Mesenchymal stem cell (in vitro differentiated cells and primary cell): ENCODE measurements around the gene F13A1.

ENCODE experiments used
- DNase-seq: peaks from one replicate; pipeline ENCODE4 v3.0.0-alpha.2; 2013
- H2AFZ ChIP-seq: one replicate; pipeline ENCODE4 v1.6.1; 2013; ENCODE audit warnings: low read depth, mild to moderate bottlenecking, control low read depth, inconsistent platforms, low read length, moderate library complexity
- H2AK5ac ChIP-seq: 2 replicates; pipeline ENCODE4 v1.6.1; 2013; ENCODE audit warnings: low read length, moderate library complexity, mild to moderate bottlenecking, inconsistent platforms; ENCODE audit not compliant: severe bottlenecking
- H2BK120ac ChIP-seq: one replicate; pipeline ENCODE4 v1.6.1; 2013; ENCODE audit warnings: low read depth, mild to moderate bottlenecking, inconsistent platforms, low read length, moderate library complexity
- H2BK12ac ChIP-seq, 2 experiments: one replicate each; pipeline ENCODE4 v1.6.1; 2013; ENCODE audit warnings: inconsistent platforms in 2 of 2, low read length in 2 of 2, mild to moderate bottlenecking in 2 of 2, moderate library complexity in 2 of 2, control low read depth in 1 of 2
- H2BK15ac ChIP-seq: one replicate; pipeline ENCODE4 v1.6.1; 2013; ENCODE audit warnings: mild to moderate bottlenecking, low read depth, inconsistent platforms; ENCODE audit not compliant: poor library complexity, severe bottlenecking
- H2BK5ac ChIP-seq: 2 replicates; pipeline ENCODE4 v1.6.1; 2013; ENCODE audit warnings: low read depth, mild to moderate bottlenecking, low read length, control low read depth, inconsistent platforms; ENCODE audit not compliant: poor library complexity, severe bottlenecking
- H3K14ac ChIP-seq, 2 experiments: one replicate each; pipeline ENCODE4 v1.6.1; 2013; ENCODE audit warnings: inconsistent platforms in 2 of 2, low read length in 2 of 2, control low read depth in 1 of 2, mild to moderate bottlenecking in 1 of 2, moderate library complexity in 1 of 2
- H3K18ac ChIP-seq, 2 experiments: one replicate each; pipeline ENCODE4 v1.6.1; 2013; ENCODE audit warnings: inconsistent platforms in 2 of 2, low read length in 2 of 2, control low read depth in 1 of 2, low read depth in 1 of 2, mild to moderate bottlenecking in 1 of 2
- H3K23ac ChIP-seq, 2 experiments: one replicate each; pipeline ENCODE4 v1.6.1; 2013; ENCODE audit warnings: inconsistent platforms in 2 of 2, low read length in 2 of 2, mild to moderate bottlenecking in 2 of 2, moderate library complexity in 2 of 2, control low read depth in 1 of 2
- H3K27ac ChIP-seq: 2 replicates; pipeline ENCODE4 v1.5.1; 2013; ENCODE audit warnings: mild to moderate bottlenecking, moderate library complexity, low read length, control low read depth, inconsistent platforms; ENCODE audit not compliant: poor library complexity, severe bottlenecking
- H3K27me3 ChIP-seq, 2 experiments: 2 replicates each; pipeline versions ENCODE4 v1.6.1 to v1.7.0; 2013; ENCODE audit warnings: low read length in 2 of 2, mild to moderate bottlenecking in 2 of 2, moderate library complexity in 2 of 2, control low read depth in 1 of 2, inconsistent platforms in 1 of 2; ENCODE audit not compliant: control insufficient read depth in 1 of 2, insufficient read depth in 1 of 2
- H3K36me3 ChIP-seq, 2 experiments: 2 replicates each; pipeline versions ENCODE4 v1.6.1 to v1.7.0; 2013; ENCODE audit warnings: low read length in 2 of 2, control low read depth in 1 of 2, inconsistent platforms in 1 of 2, low read depth in 1 of 2, mild to moderate bottlenecking in 1 of 2; ENCODE audit not compliant: insufficient read depth in 2 of 2, control insufficient read depth in 1 of 2
- H3K4ac ChIP-seq, 2 experiments: one replicate each; pipeline ENCODE4 v1.6.1; 2013; ENCODE audit warnings: inconsistent platforms in 2 of 2, low read length in 2 of 2, mild to moderate bottlenecking in 2 of 2, moderate library complexity in 2 of 2, control low read depth in 1 of 2, low read depth in 1 of 2
- H3K4me1 ChIP-seq: 2 replicates; pipeline ENCODE4 v1.6.1; 2013; ENCODE audit warnings: low read depth, low read length, control low read depth; ENCODE audit not compliant: control insufficient read depth, insufficient read depth
- H3K4me2 ChIP-seq: 2 replicates; pipeline ENCODE4 v1.6.1; 2013; ENCODE audit warnings: low read length, mild to moderate bottlenecking, inconsistent platforms; ENCODE audit not compliant: poor library complexity, severe bottlenecking
- H3K4me3 ChIP-seq, 2 experiments: 2 replicates each; pipeline versions ENCODE4 v1.5.1 to v1.7.0; 2013; ENCODE audit warnings: low read length in 2 of 2, mild to moderate bottlenecking in 2 of 2, control low read depth in 1 of 2, low read depth in 1 of 2; ENCODE audit not compliant: insufficient read depth in 1 of 2
- H3K79me1 ChIP-seq: replicated peaks from 2 replicates; pipeline ENCODE4 v1.6.1; 2013; ENCODE audit warnings: mild to moderate bottlenecking, control low read depth, low read length, inconsistent platforms; ENCODE audit not compliant: poor library complexity, severe bottlenecking
- H3K9ac ChIP-seq: 2 replicates; pipeline ENCODE4 v1.7.0; 2013; ENCODE audit warnings: mild to moderate bottlenecking, low read length, moderate library complexity
- H3K9me3 ChIP-seq: 2 replicates; pipeline ENCODE4 v1.7.0; 2013; ENCODE audit warnings: mild to moderate bottlenecking, low read length; ENCODE audit not compliant: control insufficient read depth
- H4K8ac ChIP-seq: one replicate; pipeline ENCODE4 v1.6.1; 2013; ENCODE audit warnings: inconsistent platforms, mild to moderate bottlenecking, low read length, moderate library complexity
- H4K91ac ChIP-seq: one replicate; pipeline ENCODE4 v1.6.1; 2013; ENCODE audit warnings: mild to moderate bottlenecking, low read length, inconsistent platforms
- WGBS: methylation state at CpG from one replicate; pipeline ENCODE4 v1.1.7; 2013; ENCODE audit warnings: mixed read lengths; 5-methylcytosine and 5-hydroxymethylcytosine counted together

F13A1 gene

DNA sequence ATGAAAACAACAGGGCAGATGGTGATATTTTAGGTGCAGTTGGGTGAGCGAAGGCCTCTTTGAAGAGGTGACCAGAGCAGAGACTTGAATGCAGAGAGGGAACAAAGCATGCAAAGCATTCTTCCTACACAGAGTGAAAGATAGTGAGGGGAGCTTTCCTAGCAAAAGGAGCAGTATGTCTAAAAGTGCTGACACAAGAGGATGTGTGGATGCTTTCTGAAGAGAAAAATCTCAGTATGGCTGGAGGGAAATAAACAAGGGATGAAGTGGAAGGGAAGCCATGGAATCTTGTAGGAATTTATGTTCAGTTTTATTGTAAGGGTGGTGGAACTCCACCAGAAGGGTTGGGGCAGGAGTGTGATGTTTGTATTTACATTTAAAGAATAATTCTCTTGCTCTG lies 128.6 kb downstream of the F13A1 start:
- H3K4ac ChIP-seq, result no peak overlapping the region
- H3K14ac ChIP-seq, result no peak overlapping the region
- no peaks in the 10 kb centered on the region for H3K9me3 ChIP-seq
- H3K36me3 ChIP-seq, result no peaks in the 10 kb centered on the region
- no peak for DNase-seq
- H3K4me1 ChIP-seq, result no peaks in the 10 kb centered on the region
- H2BK120ac ChIP-seq, result no peak overlapping the region
- H3K27me3 ChIP-seq, result peaks cover 0 to 22% of the 10 kb centered on the region in 2 experiments
- H2BK5ac ChIP-seq, result no peak overlapping the region
- H2BK12ac ChIP-seq, result no peak overlapping the region
- no peak overlapping the region for H3K23ac ChIP-seq
- no peak overlapping the region for H3K9ac ChIP-seq
- H4K8ac ChIP-seq, result no peak overlapping the region
- H2AK5ac ChIP-seq, result no peak overlapping the region
- no peak overlapping the region for H2AFZ ChIP-seq
- H3K27ac ChIP-seq, result no peak overlapping the region
- H3K79me1 ChIP-seq, result no peaks in the 10 kb centered on the region
- no peak overlapping the region for H3K4me2 ChIP-seq
- no peak overlapping the region for H2BK15ac ChIP-seq
- no peak overlapping the region for H4K91ac ChIP-seq
- no peak overlapping the region for H3K18ac ChIP-seq
- no peak overlapping the region for H3K4me3 ChIP-seq
- 57% methylated on average over 1 of the region's 1 CpG for WGBS

GRCh38 chr6:6191476-6191875 lies 129.0 kb downstream of the F13A1 start:
- Histone ChIP-seq H3K27me3 (peaks cover 0 to 22% of the 10 kb centered on the region in 2 experiments), H2BK12ac (no peak overlapping the region), H3K4me1 (no peaks in the 10 kb centered on the region), H3K27ac (no peak overlapping the region), H4K91ac (no peak overlapping the region), H3K9ac (no peak overlapping the region), H3K18ac (no peak overlapping the region), H2BK15ac (no peak overlapping the region), H2AK5ac (no peak overlapping the region), H4K8ac (no peak overlapping the region), H3K14ac (no peak overlapping the region), H3K4me3 (no peak overlapping the region), H2BK120ac (no peak overlapping the region), H2AFZ (no peak overlapping the region), H3K23ac (no peak overlapping the region), H3K4ac (no peak overlapping the region), H3K36me3 (no peaks in the 10 kb centered on the region), H3K79me1 (no peaks in the 10 kb centered on the region), H3K4me2 (no peak overlapping the region), H3K9me3 (no peaks in the 10 kb centered on the region), H2BK5ac (no peak overlapping the region)
- no peak for DNase-seq
- WGBS, result 44% methylated on average over 2 of the region's 2 CpGs

- Histone ChIP-seq H3K23ac (no peak overlapping the region), H2AK5ac (no peak overlapping the region), H3K4me3 (no peak overlapping the region), H2BK12ac (no peak overlapping the region), H3K18ac (no peak overlapping the region), H4K8ac (no peak overlapping the region), H2AFZ (no peak overlapping the region), H3K9me3 (no peaks in the 10 kb centered on the region), H3K27ac (no peak overlapping the region), H3K79me1 (no peaks in the 10 kb centered on the region), H3K4ac (no peak overlapping the region), H3K36me3 (no peaks in the 10 kb centered on the region), H3K27me3 (peaks cover 0 to 41% of the 10 kb centered on the region in 2 experiments), H2BK5ac (no peak overlapping the region), H3K4me2 (no peak overlapping the region), H2BK120ac (no peak overlapping the region), H2BK15ac (no peak overlapping the region), H4K91ac (no peak overlapping the region), H3K4me1 (no peaks in the 10 kb centered on the region), H3K9ac (no peak overlapping the region), H3K14ac (no peak overlapping the region)
- no peak for DNase-seq
- 60% methylated on average over 2 of the region's 2 CpGs for WGBS
These were observed 139.8 kb downstream of the F13A1 start for GRCh38 chr6:6180684-6181083.

GRCh38 chr6:6179858-6180623 lies 140.4 kb downstream of the F13A1 start:
- Histone ChIP-seq H3K23ac (no peak overlapping the region), H2BK15ac (no peak overlapping the region), H3K27ac (no peak overlapping the region), H3K4me3 (no peak overlapping the region), H2AFZ (no peak overlapping the region), H2BK120ac (no peak overlapping the region), H3K4me2 (no peak overlapping the region), H3K14ac (no peak overlapping the region), H3K79me1 (no peaks in the 10 kb centered on the region), H3K4me1 (no peaks in the 10 kb centered on the region), H2BK12ac (no peak overlapping the region), H3K36me3 (no peaks in the 10 kb centered on the region), H3K9me3 (no peaks in the 10 kb centered on the region), H3K4ac (no peak overlapping the region), H3K27me3 (peaks cover 0 to 48% of the 10 kb centered on the region in 2 experiments), H2AK5ac (no peak overlapping the region), H4K8ac (no peak overlapping the region), H3K18ac (no peak overlapping the region), H4K91ac (no peak overlapping the region), H3K9ac (no peak overlapping the region), H2BK5ac (no peak overlapping the region)
- 64% methylated on average over 10 of the region's 11 CpGs for WGBS
- DNase-seq, result no peak
